ENCODE results near the gene BEX2.
"Not testable (repeated sequence)": the region's sequence is repeated elsewhere in the genome, so short reads cannot be mapped to it uniquely, and the experiment has no call there.

The BEX2 gene

GRCh38 chrX:103310555-103311398 lies at the start of gene BEX2:
Gene BEX2 (minus strand): TSS chrX:103310990. CDS start chrX:103309976, 1,014 bp downstream.
- DNase-seq, result peak; percentile 93

DNA sequence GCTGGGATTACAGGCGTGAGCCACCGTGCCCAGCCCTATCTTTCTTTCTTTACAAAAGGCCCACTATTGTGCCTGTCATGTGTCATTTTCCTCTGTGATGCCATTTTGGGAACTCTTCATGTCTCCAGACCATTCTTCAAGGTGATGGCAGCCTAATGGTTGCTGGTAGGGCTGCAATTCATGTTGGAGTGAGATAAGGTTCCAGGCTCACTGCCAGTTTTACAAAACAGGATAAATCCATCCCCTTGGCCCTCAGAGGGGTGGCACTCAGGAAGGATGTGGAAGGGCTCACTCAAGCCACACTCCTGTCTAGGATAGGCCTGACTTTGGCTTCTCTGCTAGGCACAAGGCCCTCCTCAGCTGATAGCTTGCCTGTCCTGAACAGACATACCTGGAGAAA lies 49.3 kb upstream of the BEX2 start:
- DNase-seq, result no peak

DNA sequence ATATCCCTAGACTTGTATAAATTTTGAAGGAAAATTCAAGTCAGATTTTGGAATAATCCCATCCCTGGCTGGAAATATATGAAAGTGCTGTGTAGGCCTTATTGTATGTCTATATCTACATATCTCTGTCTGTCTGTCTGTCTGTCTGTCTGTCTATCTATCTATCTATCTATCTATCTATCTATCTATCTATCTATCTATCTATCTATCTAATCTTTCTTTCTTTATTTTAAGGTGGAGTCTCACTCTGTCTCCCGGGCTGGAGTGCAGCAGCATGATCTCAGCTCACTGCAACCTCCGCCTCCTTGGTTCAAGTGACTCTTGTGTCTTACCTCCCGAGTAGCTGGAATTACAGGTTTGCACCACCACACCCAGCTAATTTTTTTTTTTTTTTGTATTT lies 48.8 kb upstream of the BEX2 start:
- DNase-seq, result not testable (repeated sequence)

DNA sequence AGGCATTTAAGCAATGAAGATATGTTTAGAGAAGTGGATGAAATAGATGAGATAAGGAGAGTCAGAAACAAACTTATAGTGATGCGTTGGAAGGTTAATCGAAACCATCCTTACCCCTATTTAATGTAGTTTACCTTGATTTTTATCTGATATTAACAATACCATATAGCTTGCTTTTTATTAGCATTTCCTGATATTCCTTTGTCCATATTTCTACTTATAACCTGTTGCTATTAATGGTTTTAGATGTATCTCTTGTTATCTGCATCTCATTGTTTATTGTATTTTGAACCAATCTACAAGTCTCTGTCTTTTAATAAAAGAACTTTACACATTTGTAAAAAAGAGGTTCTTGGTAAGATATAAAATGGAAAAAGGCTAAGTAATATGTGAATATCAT lies 47.1 kb upstream of the BEX2 start:
- no peak for DNase-seq

DNA sequence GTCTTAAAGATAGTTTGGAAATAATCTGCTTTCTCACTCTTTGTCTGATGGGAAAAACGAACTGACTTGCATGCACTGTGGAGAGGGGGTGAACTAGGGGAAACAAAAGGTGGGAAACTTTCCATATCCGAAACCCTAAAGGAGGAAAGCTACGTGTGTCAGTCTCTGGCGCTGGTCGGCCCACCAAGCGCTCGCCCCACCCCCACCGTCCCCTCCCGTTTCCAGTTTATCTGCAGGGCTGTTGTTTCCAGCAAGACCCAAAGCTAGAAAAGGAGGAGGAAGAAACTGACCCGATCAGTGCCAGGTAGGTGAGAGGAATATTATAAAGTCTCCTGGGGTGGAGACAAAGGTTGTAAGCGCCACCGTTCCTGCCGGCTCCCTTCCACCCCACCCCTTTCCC lies 46.1 kb upstream of the BEX2 start:
- DNase-seq, result no peak

- no peak for DNase-seq
Measured at GRCh38 chrX:103356130-103356798, 45.5 kb upstream of the BEX2 start, which contains the start of gene TCEAL9. Gene TCEAL9 (plus strand): TSS chrX:103356506. CDS start chrX:103357685, 1,179 bp downstream.

GRCh38 chrX:103347682-103348397 lies 37.0 kb upstream of the BEX2 start:
- DNase-seq, result no peak

DNA sequence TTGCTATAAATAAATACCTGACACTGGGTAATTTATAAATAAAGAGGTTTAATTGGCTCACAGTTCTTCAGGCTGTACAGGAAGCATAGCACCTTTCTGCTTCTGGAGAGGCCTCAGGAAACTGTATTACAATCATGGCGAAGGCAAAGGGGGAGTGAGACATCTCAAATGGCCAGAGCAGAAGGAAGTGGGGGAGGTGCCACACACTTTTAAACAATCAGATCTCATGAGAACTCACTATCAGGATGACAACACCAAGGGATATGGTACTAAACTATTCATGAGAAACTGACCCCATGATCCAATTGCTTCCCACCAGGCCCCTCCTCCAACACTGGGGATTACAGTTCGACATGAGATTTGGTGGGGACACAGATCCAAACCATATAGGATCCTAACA lies 33.8 kb upstream of the BEX2 start:
- DNase-seq, result no peak

- DNase-seq, result peak; percentile 65
Measured at GRCh38 chrX:103343105-103343504, 32.3 kb upstream of the BEX2 start.

GRCh38 chrX:103338663-103339062 lies 27.9 kb upstream of the BEX2 start:
- no peak for DNase-seq

GRCh38 chrX:103330681-103331288 lies 20.0 kb upstream of the BEX2 start:
- DNase-seq, result no peak

- no peak for DNase-seq
Measured at GRCh38 chrX:103329991-103330390, 19.2 kb upstream of the BEX2 start, which contains the start of gene TCEAL7. Gene TCEAL7 (plus strand): TSS chrX:103330239. CDS start chrX:103331404, 1,165 bp downstream.

- DNase-seq, result no peak
Measured at GRCh38 chrX:103311399-103311780, 600 bp upstream of the BEX2 start.

- no peak for DNase-seq
Measured at GRCh38 chrX:103309860-103310554, 783 bp downstream of the BEX2 start.

DNA sequence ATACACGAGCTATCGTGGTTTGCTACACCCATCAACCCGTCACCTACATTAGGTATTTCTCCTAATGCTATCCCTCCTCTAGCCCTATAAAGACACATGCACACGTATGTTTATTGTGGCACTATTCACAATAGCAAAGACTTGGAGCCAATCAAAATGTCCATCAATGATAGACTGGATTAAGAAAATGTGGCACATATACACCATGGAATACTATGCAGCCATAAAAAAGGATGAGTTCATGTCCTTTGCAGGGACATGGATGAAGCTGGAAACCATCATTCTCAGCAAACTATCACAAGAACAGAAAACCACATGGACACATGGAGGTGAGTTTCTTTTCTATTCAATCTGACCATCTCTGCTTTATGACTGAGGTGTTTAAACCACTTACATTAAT lies 5.1 kb downstream of the BEX2 start:
- DNase-seq, result not testable (repeated sequence)

DNA sequence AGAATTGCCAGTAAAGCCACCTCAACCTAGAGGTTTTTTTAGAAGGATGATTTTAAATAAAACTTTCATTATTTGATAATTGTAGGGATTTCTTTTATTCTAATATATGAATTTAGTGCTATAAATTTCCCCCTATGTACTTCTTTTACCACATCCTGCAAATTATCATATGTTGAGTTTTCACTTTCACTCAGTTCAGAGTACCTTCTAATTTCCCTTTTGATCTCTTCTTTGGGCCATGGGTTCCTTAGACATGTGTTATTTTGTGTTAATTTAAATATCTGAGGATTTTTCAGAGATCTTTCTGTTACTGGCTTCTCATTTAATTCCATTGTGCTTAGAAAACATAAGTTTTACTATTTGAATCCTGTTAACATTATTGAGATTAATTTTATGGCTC lies 6.1 kb downstream of the BEX2 start:
- no peak for DNase-seq

DNA sequence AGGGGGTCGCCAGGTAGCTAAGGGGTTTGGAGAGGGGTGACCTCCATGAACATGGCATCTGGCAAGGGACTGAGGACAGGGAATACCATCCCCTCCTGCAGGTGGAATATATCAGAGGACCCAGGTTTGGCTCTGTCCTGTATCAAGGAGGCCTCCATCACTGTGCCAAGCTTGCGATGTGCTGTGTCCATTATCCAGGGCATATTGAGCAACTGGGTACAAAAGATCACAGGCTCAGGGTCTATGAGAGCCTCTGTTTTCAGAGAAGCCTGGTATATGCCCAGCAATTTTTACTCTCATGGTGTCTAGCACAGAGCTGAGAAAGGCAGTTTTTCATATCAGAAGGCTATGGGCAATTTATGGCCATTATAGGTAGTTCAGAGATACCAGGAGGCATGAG lies 17.7 kb downstream of the BEX2 start:
- DNase-seq, result no peak

GRCh38 chrX:103279624-103280023 lies 31.2 kb downstream of the BEX2 start:
- DNase-seq, result no peak

DNA sequence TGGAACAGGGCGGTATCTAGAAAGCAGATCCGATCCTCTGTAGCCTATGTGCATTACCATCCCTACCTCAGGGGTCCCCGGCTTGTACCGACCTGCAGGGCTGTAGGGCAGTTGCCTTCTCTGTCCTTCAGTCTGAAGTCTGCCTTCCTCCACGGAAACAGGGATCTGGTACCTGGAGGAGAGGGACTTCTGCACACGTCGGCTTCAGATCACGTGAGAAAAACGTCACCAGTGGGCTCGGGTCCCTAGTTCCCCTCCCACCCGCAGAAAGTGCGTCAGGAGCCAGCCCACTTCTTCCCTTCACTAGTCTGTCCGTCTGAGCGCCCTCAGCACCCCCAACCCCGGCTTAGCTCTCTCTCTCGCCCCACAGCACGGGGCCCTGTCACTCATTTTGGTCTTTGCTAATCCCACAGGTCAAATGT lies 34.2 kb downstream of the BEX2 start, which contains the start of gene TCEAL5:
TCEAL5 (minus strand) TSS at position 170 of the 422 bp plus-strand sequence. CDS start 2,187 bp downstream, outside the sequence.
- no peak for DNase-seq

DNA sequence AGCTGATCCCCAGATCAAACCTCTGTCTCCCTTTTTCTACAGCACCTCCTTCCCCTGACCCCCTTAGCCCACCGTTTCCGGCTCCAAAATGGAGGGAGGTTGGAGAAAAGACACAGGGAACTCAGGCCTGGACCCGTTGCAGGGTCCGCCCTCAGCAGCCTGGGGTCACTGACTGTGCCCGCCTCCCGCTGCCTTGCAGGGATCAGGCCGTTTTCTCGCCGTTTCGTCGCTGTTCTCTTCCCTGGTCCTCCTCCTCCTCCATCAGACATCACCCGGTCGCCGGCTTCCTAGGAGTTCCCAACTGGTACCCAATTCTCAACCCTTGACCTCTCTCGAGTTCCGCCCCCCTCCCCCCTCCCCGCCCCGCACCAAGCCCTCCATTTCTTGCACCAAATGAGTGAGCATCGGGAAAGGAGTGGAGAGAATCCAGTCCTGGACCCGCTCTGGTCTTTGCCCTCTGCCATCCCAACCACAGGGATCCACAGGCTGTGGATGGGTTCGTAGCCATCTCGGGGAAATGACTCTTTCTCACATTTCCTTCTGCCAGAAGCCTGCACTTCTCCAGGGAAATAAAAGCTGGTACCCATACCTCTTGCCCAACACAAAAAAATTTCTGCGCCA lies 34.7 kb downstream of the BEX2 start:
- DNase-seq, result no peak

DNA sequence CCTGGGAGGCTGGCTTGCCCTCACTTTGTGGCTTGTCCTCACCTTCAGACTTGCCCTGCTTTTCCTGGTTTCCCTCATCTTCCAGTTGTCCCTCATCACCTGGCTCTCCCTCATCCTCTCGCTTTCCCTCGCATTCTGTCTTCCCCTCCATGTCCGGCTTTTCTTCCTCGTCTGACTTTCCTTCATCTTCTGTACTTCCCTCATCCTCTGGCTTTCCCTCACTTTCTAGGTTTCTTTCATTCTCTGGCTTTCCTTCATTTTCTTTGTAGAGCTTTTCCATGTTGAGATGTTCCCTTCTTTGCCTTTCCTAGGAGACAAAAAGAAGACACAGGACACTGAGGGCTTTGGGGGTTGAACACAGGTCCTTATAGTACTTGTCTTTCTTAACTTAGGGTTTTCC lies 36.5 kb downstream of the BEX2 start:
- no peak for DNase-seq

All from activated effector memory CD4-positive, alpha-beta T cell treated with anti-CD3 and anti-CD28 coated beads, Interleukin-2, amount 50 U/mL, for 16 hours (primary cell).